ENCODE results near the gene CRYGN.

The CRYGN gene

GRCh38 chr7:151389096-151389767, 50.7 kb downstream of the CRYGN start:
- no peak for DNase-seq

- DNase-seq, result no peak
Observed at GRCh38 chr7:151388430-151388829, 51.5 kb downstream of the CRYGN start.

- DNase-seq, result no peak
Observed at GRCh38 chr7:151388007-151388297, 52.0 kb downstream of the CRYGN start.

GRCh38 chr7:151387161-151388006, 52.6 kb downstream of the CRYGN start:
- DNase-seq, result no peak

GRCh38 chr7:151386301-151387160, 53.4 kb downstream of the CRYGN start:
- no peak for DNase-seq

DNA sequence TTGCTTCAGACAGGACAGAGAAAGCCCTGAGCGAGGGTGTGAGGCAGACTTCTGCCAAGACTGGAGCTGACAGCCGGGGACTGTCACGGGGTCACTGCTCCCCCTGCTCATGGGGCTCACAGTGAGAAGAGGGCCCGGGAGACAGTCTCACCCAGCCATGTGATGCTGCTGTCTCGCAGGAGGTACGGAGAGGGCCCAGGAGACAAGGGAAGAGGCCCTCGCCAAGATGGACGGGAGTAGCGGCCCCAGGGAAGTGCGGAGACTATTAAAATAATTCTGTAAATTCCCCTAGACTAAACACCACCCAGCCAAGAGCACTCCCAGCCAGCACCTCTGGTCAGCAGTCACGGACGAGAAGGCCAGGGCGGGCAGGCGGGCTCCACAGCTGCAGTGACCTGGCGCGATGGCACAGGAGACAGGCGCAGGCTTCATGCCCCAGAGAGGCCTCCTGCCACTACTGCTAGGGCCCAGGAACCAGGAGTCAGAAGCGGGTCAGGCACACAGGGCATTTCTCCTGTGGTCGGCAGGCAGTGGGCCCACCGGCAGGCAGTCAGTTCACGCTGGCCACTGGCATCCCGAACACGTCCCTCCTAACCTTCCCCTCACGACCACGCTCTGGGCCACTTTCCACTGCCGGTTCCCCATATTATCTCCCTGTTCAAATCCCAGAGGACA, 54.2 kb downstream of the CRYGN start:
- DNase-seq, result no peak

DNA sequence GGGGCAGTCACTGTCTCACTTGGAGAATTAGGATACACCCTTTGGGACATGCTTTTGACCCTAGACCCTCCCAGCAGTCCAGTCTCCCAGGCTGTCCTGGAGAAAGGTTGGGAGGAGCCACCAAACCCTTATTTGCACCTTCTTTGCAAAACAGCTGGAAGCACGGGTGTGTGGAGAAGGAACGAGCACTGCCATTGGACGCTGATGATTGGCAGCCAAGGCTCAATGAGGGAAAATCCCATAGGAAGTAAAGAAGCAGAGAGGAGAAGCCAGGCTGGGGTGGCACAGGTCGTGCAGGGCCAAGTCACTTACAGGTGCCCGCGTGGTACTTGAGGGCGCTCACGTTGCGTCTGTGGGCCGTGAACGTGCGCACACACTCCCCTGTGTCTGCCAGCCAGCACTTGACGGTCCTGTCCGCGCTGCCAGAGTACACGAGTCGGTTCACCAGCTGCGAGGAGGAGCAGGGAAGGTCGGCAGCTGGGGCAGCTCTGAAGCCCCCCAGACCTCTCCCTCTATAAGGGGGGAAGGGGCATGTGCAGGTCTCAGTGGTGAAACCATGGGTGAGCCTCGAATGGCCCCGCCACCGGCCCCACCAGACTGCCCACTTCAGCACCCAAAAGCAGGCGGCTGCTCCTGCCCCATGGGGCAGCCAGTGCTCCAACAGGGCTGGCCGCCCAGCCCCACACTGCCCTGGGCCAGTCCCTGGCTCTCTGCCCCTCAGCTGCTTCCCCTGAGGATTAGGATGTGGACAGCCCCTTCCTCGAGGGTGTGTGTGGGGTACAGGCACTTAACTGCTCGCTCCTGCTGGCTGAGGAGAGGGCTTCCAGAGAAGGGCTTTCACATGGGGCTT, 54.9 kb downstream of the CRYGN start:
- DNase-seq, result no peak

DNA sequence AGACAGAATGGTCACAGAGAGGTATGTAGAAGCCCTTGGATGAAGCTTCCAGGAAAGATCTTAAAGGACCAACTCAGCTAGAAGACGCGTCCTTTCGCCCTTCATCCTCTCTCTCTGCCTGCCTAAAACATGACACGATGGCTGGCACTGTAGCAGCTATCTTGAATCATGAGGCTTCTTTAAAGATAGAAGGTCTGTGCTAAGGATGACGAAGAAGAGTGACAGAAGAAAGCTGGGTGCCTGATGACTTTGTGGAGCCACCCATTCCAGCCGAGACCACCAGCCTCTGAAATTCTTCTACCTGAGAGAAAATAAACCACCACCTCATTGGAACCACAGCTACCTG, 55.6 kb downstream of the CRYGN start:
- DNase-seq, result no peak

GRCh38 chr7:151383638-151384351, 56.1 kb downstream of the CRYGN start:
- no peak for DNase-seq

GRCh38 chr7:151382079-151382885, 57.7 kb downstream of the CRYGN start:
- DNase-seq, result peak; percentile 43

DNA sequence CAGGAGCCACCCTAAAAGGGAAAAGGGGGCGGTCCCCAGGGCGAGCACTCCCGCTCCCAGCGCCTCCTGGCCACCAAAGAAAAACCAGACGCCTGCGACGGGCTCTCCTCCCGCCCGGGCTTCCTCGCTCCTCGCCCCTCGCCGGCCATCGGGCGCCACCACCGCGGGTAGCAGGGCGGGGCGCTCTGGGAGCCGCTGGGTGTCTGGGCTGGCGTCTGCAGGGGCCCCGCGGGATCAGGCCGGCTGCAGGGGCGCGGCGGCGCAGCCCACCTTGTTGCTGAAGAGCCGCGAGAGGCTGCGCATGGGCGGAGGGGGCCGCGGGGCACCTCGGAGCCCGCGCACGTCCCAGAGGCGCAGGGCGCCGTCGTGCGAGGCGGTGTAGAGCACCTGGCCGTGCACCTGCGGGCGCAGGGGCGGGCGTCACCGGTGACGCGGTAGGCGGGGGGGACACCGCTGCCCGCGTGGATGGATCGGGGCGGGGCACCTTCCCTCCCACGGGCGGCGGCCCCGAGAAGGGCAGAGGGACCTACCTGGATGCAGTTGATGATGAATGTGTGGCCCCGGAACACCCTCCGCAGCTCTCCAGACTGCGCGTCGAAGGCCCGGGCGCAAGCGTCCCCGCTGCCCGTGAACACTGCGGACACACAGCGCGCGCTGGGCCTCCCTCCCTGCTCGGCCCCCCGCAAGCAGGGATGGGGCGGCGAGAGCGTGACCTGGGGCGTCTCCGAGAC, 58.4 kb downstream of the CRYGN start:
- DNase-seq, result no peak

DNA sequence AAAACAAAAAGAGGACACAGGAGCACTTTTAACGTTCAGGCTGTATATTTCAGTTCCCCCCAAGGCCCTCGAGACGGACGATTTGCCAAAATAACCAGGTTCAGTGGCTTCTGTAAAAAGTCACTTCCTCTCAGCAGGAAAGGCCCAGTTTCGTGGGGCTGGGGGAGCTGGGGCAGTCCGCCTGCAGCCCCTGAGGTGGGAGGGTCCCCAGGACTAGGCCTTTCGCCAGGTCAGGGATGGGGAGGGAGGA, 58.9 kb downstream of the CRYGN start:
- DNase-seq, result no peak

- no peak for DNase-seq
Observed at GRCh38 chr7:151380199-151381097, 59.5 kb downstream of the CRYGN start.

DNA sequence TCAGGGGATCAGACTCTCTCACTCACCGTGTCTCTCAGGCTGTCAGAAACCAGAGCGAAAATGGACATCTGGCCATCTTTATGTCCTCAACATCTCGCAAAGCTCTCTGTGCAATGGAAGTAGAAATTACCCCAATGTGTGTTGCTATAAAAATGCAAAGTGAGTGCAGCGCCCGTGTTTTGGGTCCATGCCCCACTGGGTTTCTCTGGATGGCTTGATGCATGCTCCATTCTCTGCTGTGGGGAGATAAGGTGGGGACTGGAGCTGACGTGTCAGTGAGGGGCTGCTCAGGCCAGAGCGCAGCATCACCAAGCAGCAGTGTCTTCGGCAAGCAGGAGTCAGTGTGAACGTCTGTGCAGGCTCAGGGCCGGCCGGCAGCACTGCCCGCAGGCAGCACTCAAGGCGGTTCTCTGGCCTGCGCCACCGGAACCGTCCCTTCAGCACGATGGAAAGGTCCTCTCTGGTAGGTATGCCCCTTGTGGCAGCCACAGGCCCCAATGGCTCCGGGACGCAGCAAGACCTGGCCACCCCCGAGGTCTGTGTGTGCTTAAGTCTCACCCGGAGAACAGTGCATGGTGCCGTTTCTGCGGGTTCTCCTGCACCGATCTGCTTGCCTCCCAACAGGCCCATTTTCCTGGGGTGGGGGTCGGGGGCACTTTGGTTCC, 60.3 kb downstream of the CRYGN start:
- no peak for DNase-seq

GRCh38 chr7:151379193-151379520, 60.8 kb downstream of the CRYGN start:
- DNase-seq, result no peak
